Activated naive CD4-positive, alpha-beta T cell (primary cell): ENCODE results near the gene TOP3A.

Experiments used
- DNase-seq, 4 experiments: peaks; one replicate each; lab custom pipeline; 2025; lab: John Stamatoyannopoulos, UW

The TOP3A gene

DNA sequence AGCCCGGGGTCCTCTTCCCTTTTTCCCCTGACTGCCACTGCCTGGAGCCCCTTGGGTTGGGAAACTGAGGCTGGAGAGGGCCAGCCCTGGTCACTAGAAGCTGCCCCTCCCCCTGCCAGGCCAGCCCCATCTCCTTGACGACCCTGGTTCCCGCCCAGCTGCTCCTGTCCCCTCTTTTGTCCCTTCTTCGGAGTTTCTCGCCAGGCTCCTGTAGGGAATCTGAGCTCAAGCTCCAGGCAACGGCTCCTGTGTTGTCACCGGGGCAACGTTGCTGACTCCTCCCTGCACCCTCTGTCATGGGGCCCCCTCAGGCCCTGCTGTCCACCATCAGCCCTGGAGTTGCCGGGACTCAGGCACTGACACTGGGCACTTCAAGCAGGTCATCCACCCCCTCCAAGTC is 83.6 kb downstream of the TOP3A start:
- no peak for DNase-seq

DNA sequence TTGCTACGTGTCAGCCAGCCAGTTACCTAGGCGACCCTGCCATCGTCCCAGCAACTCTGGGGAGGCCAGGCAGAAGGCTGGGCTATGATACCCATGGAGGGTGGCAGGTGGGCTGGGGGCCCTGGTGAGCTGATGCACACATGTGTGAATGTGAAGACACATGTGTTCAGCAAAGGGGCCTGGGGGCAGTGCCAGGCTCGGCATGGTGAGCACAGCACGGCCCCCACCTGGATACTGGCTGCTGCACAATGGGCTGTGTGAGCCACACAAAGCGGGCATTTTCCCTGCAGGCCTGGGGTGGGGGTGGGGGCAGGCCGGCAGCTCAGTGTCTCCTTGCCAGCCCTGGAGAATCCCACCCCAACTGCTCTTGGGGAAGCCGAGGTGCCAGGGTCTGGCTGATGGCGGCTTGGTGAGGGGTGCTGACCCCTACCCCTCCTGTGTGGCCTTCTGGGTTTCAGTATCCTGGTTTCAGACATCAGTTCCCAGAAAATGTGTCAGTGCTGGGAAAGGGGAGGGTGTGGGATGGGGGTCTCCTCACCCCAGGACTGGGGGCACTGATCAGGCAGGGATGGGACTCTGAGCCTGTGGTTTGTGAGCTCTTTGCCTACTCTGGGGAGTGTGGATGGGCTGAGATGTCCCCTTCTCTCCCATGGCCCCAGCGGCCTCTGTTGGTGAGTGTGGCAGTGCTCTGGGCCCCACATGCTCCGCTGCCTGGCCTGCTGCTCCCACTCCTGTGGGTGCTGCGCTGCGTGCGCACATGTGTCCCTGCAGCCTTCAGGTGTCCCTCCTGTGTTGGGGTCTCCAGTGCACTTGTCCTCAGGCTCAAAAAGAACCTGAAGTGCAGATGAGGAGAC is 84.3 kb downstream of the TOP3A start:
- no peak for DNase-seq

DNA sequence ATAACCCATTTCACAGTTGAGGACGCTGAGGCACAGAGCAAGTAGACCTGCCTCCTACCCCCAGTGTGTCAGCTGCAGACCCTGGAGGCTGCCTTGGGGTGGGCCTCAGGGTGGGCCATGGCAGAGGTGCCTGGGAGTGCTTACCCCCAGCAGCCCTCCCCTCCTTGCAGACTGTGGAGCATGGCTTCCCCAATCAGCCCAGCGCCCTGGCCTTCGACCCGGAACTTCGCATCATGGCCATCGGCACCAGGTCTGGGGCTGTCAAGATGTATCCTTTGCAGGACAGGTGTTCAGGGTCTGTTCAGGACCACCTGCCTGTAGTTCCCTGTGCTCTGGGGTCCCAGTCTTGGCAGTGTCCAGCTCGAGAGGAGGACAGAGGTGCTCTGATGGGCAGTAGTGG is 85.0 kb downstream of the TOP3A start:
- no peak for DNase-seq

DNA sequence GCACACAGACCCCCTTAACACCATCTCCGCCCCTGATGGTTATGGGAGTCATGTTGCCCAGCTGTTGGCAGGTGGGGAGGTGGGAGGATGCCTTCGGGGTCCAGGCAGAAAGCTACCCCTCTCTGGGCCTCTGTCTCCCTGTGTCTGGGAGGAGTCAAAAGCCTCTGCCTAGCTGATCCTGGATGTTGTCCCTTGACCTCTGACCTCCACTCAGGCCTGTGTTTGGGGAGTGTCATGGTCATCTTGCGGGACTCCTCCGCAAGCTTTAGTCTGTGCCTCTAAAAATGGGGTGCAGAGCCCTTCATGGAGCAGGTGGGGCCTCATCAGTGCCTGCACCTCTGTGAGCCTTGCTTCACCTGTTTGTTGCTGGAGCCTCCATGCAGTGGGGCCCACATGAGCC is 85.5 kb downstream of the TOP3A start:
- DNase-seq: no peak

DNA sequence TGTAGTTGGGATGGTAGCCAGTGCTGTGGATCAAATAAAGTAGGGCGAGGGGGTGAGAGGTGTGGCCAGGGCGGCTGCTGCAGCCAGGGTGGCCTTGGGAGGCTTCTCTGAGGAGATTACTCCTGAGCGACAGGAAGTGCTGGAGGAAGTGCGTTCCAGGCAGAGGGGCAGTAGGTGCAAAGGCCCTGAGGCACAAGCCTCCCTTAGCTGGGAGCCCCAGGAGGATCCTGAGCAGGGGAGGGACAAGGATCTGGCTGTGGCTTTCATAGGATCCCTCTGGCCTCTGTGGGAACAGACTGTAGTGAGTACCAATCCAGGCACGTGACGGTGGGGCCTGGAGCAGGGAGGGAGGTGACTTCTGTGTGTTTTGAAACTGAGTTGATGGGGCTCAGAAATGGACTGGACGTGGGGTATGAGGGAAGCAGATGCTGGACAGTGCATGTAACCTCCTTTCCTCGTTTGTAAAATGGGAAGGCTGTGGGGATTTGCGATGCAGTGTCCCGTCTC is 86.6 kb downstream of the TOP3A start:
- DNase-seq: no peak

DNA sequence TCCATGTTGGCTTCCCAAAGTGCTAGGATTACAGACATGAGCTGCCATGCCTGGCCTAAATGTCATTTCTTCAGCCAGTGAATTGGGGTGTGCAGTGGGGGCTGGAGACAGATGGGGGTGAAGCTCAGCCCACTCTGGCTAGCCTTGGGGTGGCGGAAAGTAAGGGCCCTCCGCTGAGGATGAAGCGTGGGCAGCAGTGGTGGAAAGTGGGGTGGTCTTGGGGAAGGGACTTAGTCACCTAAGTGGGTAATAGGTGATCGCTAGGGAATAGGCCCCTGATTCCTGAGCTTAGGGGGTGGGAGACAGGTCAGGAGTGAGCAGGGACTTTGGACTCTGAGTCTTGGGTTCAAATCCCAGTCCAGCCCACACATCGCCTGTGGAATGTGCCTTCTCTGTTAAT is 87.2 kb downstream of the TOP3A start:
- DNase-seq: no peak

DNA sequence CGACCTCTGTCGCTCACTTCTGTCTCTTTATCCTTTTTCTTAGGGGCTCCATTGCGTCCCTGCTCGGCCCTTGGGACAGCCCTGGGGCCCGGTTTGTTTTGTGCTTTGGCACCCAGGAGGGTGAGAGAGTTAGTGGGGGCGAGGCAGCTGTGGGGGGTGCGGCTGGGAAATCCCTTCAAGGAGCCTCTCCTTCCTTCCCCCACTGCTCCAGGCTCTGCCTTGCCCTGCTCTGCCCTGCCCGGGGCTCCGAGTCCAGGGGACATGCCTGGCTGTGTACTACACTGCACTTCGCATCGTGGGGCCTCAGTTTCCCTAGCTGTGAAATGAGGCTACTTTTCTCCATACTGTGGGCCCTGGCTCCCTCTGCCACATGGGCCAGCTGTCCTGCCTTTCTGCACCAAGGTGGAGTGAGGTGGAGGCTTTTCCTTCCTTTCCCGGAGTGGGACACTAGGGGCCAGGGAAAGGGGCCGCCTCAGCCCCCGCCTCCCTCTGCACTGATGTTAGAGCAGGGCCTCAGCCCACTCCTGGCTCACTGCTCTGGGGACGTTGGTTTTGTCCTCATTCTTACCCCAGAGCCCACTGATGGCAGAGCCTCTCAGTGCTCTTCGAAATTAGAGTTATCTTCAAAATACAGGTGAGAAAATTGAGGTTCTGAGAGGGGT is 88.4 kb downstream of the TOP3A start:
- no peak for DNase-seq

DNA sequence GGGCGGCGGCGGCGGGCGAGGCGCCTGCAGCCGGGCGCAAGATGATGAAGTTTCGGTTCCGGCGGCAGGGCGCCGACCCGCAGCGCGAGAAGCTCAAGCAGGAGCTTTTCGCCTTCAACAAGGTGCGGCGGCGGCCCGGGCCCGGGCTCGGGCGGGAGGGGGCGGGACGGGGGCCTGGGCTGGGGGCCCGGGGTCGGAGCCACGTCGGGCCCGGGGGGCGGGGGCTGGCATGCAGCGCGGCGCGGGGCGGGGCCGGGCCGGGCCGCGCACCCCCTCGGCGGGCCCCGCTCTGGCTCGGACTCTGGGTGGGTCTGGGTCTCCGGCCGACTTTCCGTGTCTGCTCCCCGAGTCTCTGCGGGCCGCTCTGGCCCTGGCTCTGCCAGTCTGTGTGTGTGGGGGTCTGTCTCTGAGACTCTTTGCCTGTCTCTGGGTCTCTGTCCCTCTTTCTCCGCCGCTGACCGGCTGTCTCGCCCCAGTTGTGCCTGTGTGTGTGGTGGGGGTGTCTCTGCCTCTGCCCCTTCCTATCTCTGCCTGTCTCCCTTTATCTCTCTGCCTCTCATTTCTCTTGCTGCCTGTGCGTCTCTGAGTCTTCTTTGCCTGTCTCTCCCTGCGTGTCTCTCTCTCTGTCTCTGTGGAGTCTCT is 89.0 kb downstream of the TOP3A start:
- no peak for DNase-seq

DNA sequence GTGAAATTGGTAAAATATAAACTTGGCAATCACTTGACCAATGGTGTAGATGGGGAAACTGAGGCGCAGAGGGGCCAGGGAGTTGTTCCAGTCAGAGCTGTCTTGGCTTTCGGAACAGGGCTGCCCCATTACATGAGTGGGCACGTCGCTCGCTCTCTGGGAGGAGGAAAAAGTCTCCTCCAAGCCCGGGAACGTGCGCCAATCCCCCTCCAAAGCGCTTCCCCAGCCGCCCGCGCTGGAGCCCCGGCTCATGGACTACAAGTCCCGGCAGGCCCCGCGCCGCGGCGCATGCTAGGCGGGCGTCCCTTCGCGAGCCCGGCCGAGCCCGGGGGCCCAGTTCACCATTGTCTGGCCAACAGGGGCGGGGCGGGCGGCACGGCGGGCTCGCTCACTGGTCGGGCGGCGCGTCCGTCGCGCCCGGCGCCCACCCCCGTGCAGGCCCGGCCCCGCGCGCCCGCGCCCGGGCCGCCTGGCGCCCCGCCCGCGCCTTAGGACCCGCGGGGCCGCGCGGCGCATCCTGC is 89.6 kb downstream of the TOP3A start, which contains the start of gene LLGL1:
Gene LLGL1 (plus strand): TSS at position 515 of the 521 bp plus-strand sequence. CDS start 48 bp downstream, outside the sequence.
- peak; percentile 78 to 97 (median 90) for DNase-seq

DNA sequence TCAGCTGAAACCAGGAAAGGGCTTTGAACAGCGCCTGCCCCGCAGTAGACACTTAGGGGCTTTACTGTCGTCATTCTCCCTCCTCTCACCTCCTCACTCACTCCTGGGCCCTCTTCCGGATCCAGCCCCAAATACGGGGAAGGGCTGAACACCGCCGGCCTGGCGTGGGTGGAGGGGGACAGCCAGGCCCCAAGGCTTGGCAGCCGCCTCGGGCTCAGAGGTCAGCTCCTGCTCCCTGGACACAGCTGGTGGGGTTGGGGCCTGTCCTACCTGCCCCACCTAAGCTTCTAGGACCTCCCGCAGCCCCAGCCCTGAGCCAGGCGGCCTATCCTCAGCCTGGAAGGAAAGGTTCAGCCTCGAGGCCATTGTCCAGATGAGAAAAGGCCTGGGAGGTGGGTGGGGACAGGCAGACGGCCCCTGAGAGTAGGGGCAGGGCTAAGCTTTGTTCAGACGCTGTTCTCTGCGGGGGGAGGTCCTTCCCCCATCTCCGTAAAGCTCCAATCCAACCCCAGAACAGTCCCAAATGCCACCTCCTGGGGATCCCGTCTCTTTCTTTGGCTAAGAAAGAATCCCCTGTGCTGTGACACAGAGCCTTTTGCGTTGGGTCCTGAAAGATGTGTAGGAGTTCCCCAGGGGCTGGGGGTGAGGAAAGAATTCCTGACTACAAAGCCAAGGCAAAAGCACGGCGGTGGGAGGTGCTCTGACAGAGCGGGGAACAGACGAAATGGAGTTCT is 90.2 kb downstream of the TOP3A start:
- DNase-seq: no peak

DNA sequence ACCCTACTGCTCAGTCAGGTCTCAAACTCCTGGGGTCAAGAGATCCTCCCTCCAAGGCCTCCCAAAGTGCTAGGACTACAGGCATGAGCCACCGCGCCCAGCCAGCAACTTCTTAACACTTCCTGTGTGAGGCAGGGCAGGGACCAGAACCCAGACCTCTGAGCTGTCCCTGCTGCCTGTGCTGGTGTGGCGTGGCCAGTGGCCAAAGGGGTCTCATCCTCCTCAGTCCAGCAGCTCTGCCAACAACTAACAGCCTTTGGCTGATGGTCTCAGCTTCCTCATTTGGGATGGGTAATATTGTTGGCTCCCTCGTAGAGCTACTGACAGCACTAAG is 90.8 kb downstream of the TOP3A start:
- DNase-seq: no peak
